GM23338 (cell line): Measurements from ENCODE around the gene CACNA1D. TPM values are rescaled to one million over a fixed set of nuclear protein-coding genes. Genes with fewer than 3 reads are reported as not detected.
A peak's percentile ranks its signal among the peaks of the same experiment; 100 is the strongest.

ENCODE experiments used
- ATAC-seq: fragments of 200-7000 bp; cut with Tn5 transposase; 3 replicates; pipeline ENCODE4 v1.9.1; 2020
- DNase-seq: peaks from one replicate; pipeline ENCODE4 v3.0.0-alpha.2; 2015; ENCODE audit warnings: low spot score
- H2AFZ ChIP-seq: fragments of 200-600 bp; sonication (generic); 2 replicates; pipeline ENCODE4 v1.8.0; 2016; ENCODE audit warnings: antibody characterized with exemption, mild to moderate bottlenecking, moderate library complexity
- H3F3A ChIP-seq: fragments of 200-600 bp; sonication (generic); replicated peaks from 2 replicates; pipeline ENCODE4 v1.8.0; 2017; ENCODE audit warnings: antibody characterized with exemption, mixed run types, low read depth
- H3K27ac ChIP-seq: fragments of 200-600 bp; sonication (generic); 2 replicates; pipeline ENCODE4 v1.6.1; 2016; ENCODE audit warnings: low read depth
- H3K27me3 ChIP-seq: fragments of 200-600 bp; sonication (generic); 2 replicates; pipeline ENCODE4 v1.8.0; 2016; ENCODE audit warnings: mild to moderate bottlenecking, mixed run types, moderate library complexity; ENCODE audit not compliant: insufficient read depth
- H3K36me3 ChIP-seq: fragments of 200-600 bp; sonication (generic); 2 replicates; pipeline ENCODE4 v1.8.0; 2016; ENCODE audit warnings: mild to moderate bottlenecking; ENCODE audit not compliant: insufficient read depth
- H3K4me1 ChIP-seq: fragments of 200-600 bp; sonication (generic); 2 replicates; pipeline ENCODE4 v1.8.0; 2016; ENCODE audit warnings: mild to moderate bottlenecking, moderate library complexity; ENCODE audit not compliant: insufficient read depth
- H3K4me2 ChIP-seq: fragments of 200-600 bp; sonication (generic); 2 replicates; pipeline ENCODE4 v1.7.1; 2017; ENCODE audit warnings: mixed run types
- H3K4me3 ChIP-seq: fragments of 200-600 bp; sonication (generic); 2 replicates; pipeline ENCODE4 v1.6.1; 2016; ENCODE audit warnings: mixed run types
- H3K79me2 ChIP-seq: fragments of 200-600 bp; sonication (generic); replicated peaks from 2 replicates; pipeline ENCODE4 v1.8.0; 2017; ENCODE audit warnings: mild to moderate bottlenecking; ENCODE audit not compliant: insufficient read depth
- H3K9me2 ChIP-seq: fragments of 200-600 bp; sonication (generic); 2 replicates; pipeline ENCODE4 v1.8.0; 2017; ENCODE audit not compliant: insufficient read depth
- H4K20me1 ChIP-seq: fragments of 200-600 bp; sonication (generic); replicated peaks from 2 replicates; pipeline ENCODE4 v1.8.0; 2017; ENCODE audit warnings: mild to moderate bottlenecking; ENCODE audit not compliant: insufficient read depth
- H3K27ac Mint-ChIP-seq: 2 replicates; pipeline ENCODE4 v1.8.0; 2020; ENCODE audit warnings: inconsistent platforms, mild to moderate bottlenecking, moderate library complexity, mixed read lengths
- H3K27me3 Mint-ChIP-seq: 3 replicates; pipeline ENCODE4 v1.8.0; 2022; ENCODE audit warnings: low read depth, mild to moderate bottlenecking, moderate library complexity, mixed read lengths, inconsistent platforms; ENCODE audit not compliant: insufficient read depth, poor library complexity
- H3K36me3 Mint-ChIP-seq: 3 replicates; pipeline ENCODE4 v1.8.0; 2021; ENCODE audit warnings: low read depth, mild to moderate bottlenecking, inconsistent platforms, moderate library complexity, mixed read lengths
- H3K4me1 Mint-ChIP-seq: 3 replicates; pipeline ENCODE4 v1.8.0; 2020; ENCODE audit warnings: mild to moderate bottlenecking, inconsistent platforms, mixed read lengths
- H3K4me3 Mint-ChIP-seq: 3 replicates; pipeline ENCODE4 v1.8.0; 2021; ENCODE audit warnings: moderate library complexity, mild to moderate bottlenecking, inconsistent platforms, mixed read lengths
- H3K9me3 Mint-ChIP-seq: 3 replicates; pipeline ENCODE4 v1.8.0; 2020; ENCODE audit warnings: moderate library complexity, mild to moderate bottlenecking, inconsistent platforms, mixed read lengths
- CREB1 ChIP-seq: fragments of 250-450 bp; sonication (Bioruptor Pico); IDR thresholded peaks from 2 replicates; pipeline ENCODE4 v1.5.0; 2020; ENCODE audit warnings: low read depth, mild to moderate bottlenecking, moderate library complexity
- CTCF ChIP-seq, 2 experiments: fragments of 200-600 bp in 1 of 2; sonication (generic) in 1 of 2; conservative IDR thresholded peaks; 2 replicates each; pipeline versions ENCODE4 v1.5.1 to v1.6.1; 2016 to 2017; ENCODE audit warnings: antibody characterized with exemption in 2 of 2, low read depth in 2 of 2, mild to moderate bottlenecking in 2 of 2, moderate library complexity in 1 of 2
- EZH2 ChIP-seq: fragments of 200-600 bp; sonication (generic); IDR thresholded peaks from one replicate; pipeline ENCODE4 v1.8.0; 2017; ENCODE audit warnings: antibody characterized with exemption, mild to moderate bottlenecking, low read depth; ENCODE audit not compliant: unreplicated experiment
- EZH2phosphoT487 ChIP-seq: fragments of 200-600 bp; sonication (generic); IDR thresholded peaks from one replicate; pipeline ENCODE4 v1.8.1; 2018; ENCODE audit warnings: antibody characterized with exemption; ENCODE audit not compliant: unreplicated experiment
- JUNB ChIP-seq: IDR thresholded peaks from one replicate; pipeline ENCODE4 v1.6.1; 2016; ENCODE audit warnings: antibody characterized with exemption; ENCODE audit not compliant: unreplicated experiment
- NANOG ChIP-seq: IDR thresholded peaks from 2 replicates; pipeline ENCODE4 v1.6.1; 2016; ENCODE audit warnings: antibody characterized with exemption, borderline replicate concordance
- POLR2AphosphoS5 ChIP-seq: IDR thresholded peaks from 2 replicates; pipeline ENCODE4 v1.6.1; 2016; ENCODE audit warnings: antibody characterized with exemption, low read depth
- REST ChIP-seq: IDR thresholded peaks from one replicate; pipeline ENCODE4 v1.6.1; 2018; ENCODE audit warnings: antibody characterized with exemption; ENCODE audit not compliant: unreplicated experiment
- STAT1 ChIP-seq: IDR thresholded peaks from one replicate; pipeline ENCODE4 v1.6.1; 2016; ENCODE audit warnings: antibody characterized with exemption; ENCODE audit not compliant: unreplicated experiment
- ZNF114 ChIP-seq: fragments of 250-450 bp; sonication (Bioruptor Pico); IDR thresholded peaks from 2 replicates; pipeline ENCODE4 v1.5.0; 2020; ENCODE audit warnings: mild to moderate bottlenecking, moderate library complexity
- ZNF331 ChIP-seq: fragments of 250-450 bp; sonication (Bioruptor Pico); IDR thresholded peaks from 2 replicates; pipeline ENCODE4 v1.5.0; 2020; ENCODE audit warnings: low read depth, mild to moderate bottlenecking, moderate library complexity
- long read RNA-seq: library from polyadenylated mRNA; unstranded; transcript quantifications from one replicate; pipeline ENCODE4 v2.0.0, GENCODE V29; 2020; ENCODE audit not compliant: unreplicated experiment
- polyA plus RNA-seq: library from polyadenylated mRNA; unstranded; fragments of >200 nt; fragmentation: Nextera tagmentation; extraction: Ambion mirVana; gene quantifications from 2 replicates; pipeline ENCODE4 v1.2.1, GENCODE V29; 2016
- total RNA-seq: library from RNA; depleted of rRNA; stranded (reverse); fragments of >200 nt; shearing (Covaris generic); gene quantifications from 2 replicates; pipeline ENCODE4 v1.2.3, GENCODE V29; 2014; rRNA removed
- TF ChIP-seq, protein P1 (sequence below): IDR thresholded peaks from 2 replicates; pipeline ENCODE4 v1.6.1; 2016; ENCODE audit warnings: antibody characterized with exemption
- TF ChIP-seq, protein P2 (sequence below): fragments of 250-450 bp; sonication (Bioruptor Pico); IDR thresholded peaks from 2 replicates; pipeline ENCODE4 v1.5.0; 2020; ENCODE audit warnings: mild to moderate bottlenecking, moderate library complexity

CACNA1D gene
- total RNA-seq (1.1 and 1.7 TPM in 2 replicates), polyA plus RNA-seq (0.96 and 1.8 TPM in 2 replicates)
- long read RNA-seq = 0 reads

DNA sequence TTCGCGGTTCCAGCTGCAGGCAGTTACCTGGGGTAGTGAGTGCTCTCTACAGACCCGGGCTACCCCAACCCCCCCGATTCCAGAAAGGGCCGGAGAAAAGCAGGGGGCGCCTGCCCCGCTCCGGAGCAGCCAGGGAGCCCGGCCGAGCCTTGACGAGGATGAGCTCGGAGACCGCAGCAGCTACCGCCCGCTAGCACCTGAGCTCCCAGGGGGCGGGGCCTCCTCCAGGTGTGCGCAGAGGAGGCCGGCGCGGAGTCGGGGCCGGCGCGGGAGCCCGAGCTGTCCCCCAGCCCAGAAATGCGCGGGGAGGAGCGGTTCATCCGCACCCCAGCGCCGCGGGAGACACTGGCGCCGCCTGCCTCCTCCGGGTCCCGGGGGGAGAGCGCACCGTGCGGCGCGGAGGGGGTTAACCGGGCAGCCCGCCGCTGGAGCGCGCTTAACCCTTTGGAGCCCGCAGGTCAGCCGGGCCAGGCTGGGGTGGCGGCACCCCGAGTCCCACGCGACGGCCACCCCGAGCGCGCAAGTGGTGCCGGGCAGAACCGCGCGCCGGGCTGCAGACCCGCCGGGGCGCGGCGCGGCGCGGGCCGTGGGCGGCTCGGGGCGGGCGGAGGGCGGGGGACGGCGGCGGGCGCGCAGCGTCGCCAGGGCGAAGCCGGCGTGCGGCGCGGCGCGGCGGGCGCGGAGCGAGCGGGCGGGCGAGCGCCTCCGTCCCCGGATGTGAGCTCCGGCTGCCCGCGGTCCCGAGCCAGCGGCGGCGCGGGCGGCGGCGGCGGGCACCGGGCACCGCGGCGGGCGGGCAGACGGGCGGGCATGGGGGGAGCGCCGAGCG is at the start of gene CACNA1D:
CACNA1D (plus strand) TSS at position 649 of the 829 bp plus-strand sequence. CDS start 556 bp downstream, outside the sequence.
- peak within 1 kb of the TSS; percentile 95 for H3K4me2 ChIP-seq
- Mint-ChIP-seq H3K4me3 (peak within 1 kb of the TSS; percentile 82), H3K4me1 (peaks cover 25% of the 10 kb centered on the region), H3K27ac (no peak within 1 kb of the TSS), H3K9me3 (no peaks in the 10 kb centered on the region), H3K36me3 (no peaks in the 10 kb centered on the region), H3K27me3 (peaks cover 38% of the 10 kb centered on the region)
- H3K27me3 ChIP-seq = peaks cover 66% of the 10 kb centered on the region
- H3K79me2 ChIP-seq = no peaks in the 10 kb centered on the region
- H3K4me3 ChIP-seq = peak within 1 kb of the TSS; percentile 73
- H3K9me2 ChIP-seq = no peaks in the 10 kb centered on the region
- DNase-seq (peak; percentile 97), ATAC-seq (peak; percentile 83)
- H3K36me3 ChIP-seq = no peaks in the 10 kb centered on the region
- H3K4me1 ChIP-seq = peaks cover 19% of the 10 kb centered on the region
- H2AFZ ChIP-seq = peak within 1 kb of the TSS; percentile 97
- no peaks in the 10 kb centered on the region for H4K20me1 ChIP-seq
- H3F3A ChIP-seq = peaks cover 7% of the 10 kb centered on the region
- TF ChIP-seq REST = no peak
- TF ChIP-seq STAT1 = no peak
- TF ChIP-seq JUNB = no peak
- no peak for TF ChIP-seq EZH2phosphoT487
- TF ChIP-seq, protein P1, sequence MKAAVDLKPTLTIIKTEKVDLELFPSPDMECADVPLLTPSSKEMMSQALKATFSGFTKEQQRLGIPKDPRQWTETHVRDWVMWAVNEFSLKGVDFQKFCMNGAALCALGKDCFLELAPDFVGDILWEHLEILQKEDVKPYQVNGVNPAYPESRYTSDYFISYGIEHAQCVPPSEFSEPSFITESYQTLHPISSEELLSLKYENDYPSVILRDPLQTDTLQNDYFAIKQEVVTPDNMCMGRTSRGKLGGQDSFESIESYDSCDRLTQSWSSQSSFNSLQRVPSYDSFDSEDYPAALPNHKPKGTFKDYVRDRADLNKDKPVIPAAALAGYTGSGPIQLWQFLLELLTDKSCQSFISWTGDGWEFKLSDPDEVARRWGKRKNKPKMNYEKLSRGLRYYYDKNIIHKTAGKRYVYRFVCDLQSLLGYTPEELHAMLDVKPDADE = no peak
- no peak for TF ChIP-seq CREB1 (CRISPR knock-in tag)
- no peak for TF ChIP-seq ZNF331 (CRISPR knock-in tag)
- TF ChIP-seq, protein P2, sequence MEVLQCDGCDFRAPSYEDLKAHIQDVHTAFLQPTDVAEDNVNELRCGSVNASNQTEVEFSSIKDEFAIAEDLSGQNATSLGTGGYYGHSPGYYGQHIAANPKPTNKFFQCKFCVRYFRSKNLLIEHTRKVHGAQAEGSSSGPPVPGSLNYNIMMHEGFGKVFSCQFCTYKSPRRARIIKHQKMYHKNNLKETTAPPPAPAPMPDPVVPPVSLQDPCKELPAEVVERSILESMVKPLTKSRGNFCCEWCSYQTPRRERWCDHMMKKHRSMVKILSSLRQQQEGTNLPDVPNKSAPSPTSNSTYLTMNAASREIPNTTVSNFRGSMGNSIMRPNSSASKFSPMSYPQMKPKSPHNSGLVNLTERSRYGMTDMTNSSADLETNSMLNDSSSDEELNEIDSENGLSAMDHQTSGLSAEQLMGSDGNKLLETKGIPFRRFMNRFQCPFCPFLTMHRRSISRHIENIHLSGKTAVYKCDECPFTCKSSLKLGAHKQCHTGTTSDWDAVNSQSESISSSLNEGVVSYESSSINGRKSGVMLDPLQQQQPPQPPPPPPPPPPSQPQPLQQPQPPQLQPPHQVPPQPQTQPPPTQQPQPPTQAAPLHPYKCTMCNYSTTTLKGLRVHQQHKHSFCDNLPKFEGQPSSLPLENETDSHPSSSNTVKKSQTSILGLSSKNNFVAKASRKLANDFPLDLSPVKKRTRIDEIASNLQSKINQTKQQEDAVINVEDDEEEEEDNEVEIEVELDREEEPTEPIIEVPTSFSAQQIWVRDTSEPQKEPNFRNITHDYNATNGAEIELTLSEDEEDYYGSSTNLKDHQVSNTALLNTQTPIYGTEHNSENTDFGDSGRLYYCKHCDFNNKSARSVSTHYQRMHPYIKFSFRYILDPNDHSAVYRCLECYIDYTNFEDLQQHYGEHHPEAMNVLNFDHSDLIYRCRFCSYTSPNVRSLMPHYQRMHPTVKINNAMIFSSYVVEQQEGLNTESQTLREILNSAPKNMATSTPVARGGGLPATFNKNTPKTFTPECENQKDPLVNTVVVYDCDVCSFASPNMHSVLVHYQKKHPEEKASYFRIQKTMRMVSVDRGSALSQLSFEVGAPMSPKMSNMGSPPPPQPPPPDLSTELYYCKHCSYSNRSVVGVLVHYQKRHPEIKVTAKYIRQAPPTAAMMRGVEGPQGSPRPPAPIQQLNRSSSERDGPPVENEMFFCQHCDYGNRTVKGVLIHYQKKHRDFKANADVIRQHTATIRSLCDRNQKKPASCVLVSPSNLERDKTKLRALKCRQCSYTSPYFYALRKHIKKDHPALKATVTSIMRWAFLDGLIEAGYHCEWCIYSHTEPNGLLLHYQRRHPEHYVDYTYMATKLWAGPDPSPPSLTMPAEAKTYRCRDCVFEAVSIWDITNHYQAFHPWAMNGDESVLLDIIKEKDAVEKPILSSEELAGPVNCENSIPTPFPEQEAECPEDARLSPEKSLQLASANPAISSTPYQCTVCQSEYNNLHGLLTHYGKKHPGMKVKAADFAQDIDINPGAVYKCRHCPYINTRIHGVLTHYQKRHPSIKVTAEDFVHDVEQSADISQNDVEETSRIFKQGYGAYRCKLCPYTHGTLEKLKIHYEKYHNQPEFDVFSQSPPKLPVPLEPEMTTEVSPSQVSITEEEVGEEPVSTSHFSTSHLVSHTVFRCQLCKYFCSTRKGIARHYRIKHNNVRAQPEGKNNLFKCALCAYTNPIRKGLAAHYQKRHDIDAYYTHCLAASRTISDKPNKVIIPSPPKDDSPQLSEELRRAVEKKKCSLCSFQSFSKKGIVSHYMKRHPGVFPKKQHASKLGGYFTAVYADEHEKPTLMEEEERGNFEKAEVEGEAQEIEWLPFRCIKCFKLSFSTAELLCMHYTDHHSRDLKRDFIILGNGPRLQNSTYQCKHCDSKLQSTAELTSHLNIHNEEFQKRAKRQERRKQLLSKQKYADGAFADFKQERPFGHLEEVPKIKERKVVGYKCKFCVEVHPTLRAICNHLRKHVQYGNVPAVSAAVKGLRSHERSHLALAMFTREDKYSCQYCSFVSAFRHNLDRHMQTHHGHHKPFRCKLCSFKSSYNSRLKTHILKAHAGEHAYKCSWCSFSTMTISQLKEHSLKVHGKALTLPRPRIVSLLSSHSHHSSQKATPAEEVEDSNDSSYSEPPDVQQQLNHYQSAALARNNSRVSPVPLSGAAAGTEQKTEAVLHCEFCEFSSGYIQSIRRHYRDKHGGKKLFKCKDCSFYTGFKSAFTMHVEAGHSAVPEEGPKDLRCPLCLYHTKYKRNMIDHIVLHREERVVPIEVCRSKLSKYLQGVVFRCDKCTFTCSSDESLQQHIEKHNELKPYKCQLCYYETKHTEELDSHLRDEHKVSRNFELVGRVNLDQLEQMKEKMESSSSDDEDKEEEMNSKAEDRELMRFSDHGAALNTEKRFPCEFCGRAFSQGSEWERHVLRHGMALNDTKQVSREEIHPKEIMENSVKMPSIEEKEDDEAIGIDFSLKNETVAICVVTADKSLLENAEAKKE (CRISPR knock-in tag) = no peak
- no peak for TF ChIP-seq ZNF114 (CRISPR knock-in tag)
- peak; percentile 13 to 39; a peak in 3 of 4 replicates for TF ChIP-seq CTCF (conservative IDR thresholded peaks at IDR 0.05; ENCODE audit: low read depth in 2 of 2)
- no peak for TF ChIP-seq NANOG
- no peak for TF ChIP-seq EZH2
- 0 out of 2 replicates have a peak, but pooled peaks have one; percentile 34 for TF ChIP-seq POLR2AphosphoS5
- H3K27ac ChIP-seq = no peak within 1 kb of the TSS
